HG03575 (cell line): Measurements from ENCODE around the gene STBD1.
"Not testable (repeated sequence)": the region's sequence is repeated elsewhere in the genome, so short reads cannot be mapped to it uniquely, and the experiment has no call there.

ENCODE experiments used
- ATAC-seq: cut with Tn5 transposase; IDR thresholded peaks from one replicate; pipeline ENCODE4 v1.9.1; 2021; ENCODE audit not compliant: unreplicated experiment, insufficient number of reproducible peaks, low FRiP score; ENCODE audit errors: extremely low read depth

Gene STBD1

GRCh38 chr4:76281594-76281993 is 24.9 kb upstream of the STBD1 start:
- not testable (repeated sequence) for ATAC-seq

GRCh38 chr4:76282941-76283689 is 23.4 kb upstream of the STBD1 start:
- no peak for ATAC-seq

- ATAC-seq = no peak
Measured at GRCh38 chr4:76283900-76284299, 22.6 kb upstream of the STBD1 start.

- ATAC-seq = not testable (repeated sequence)
Measured at GRCh38 chr4:76287811-76288210, 18.7 kb upstream of the STBD1 start.

GRCh38 chr4:76292730-76293129 is 13.8 kb upstream of the STBD1 start:
- ATAC-seq = no peak

GRCh38 chr4:76293772-76294171 is 12.8 kb upstream of the STBD1 start:
- no peak for ATAC-seq

GRCh38 chr4:76296286-76296820 is 10.2 kb upstream of the STBD1 start:
- ATAC-seq = no peak

- no peak for ATAC-seq
Measured at GRCh38 chr4:76298227-76298626, 8.3 kb upstream of the STBD1 start.

GRCh38 chr4:76300012-76300411 is 6.5 kb upstream of the STBD1 start:
- no peak for ATAC-seq

- ATAC-seq = peak; percentile 99
Measured at GRCh38 chr4:76301068-76301774, 5.3 kb upstream of the STBD1 start.

GRCh38 chr4:76301775-76302162 is 4.8 kb upstream of the STBD1 start:
- no peak for ATAC-seq

GRCh38 chr4:76302826-76303438 is 3.6 kb upstream of the STBD1 start:
- no peak for ATAC-seq

GRCh38 chr4:76305033-76305687 is 1.4 kb upstream of the STBD1 start:
- ATAC-seq = no peak

- no peak for ATAC-seq
Measured at GRCh38 chr4:76306882-76307659, 538 bp downstream of the STBD1 start.

GRCh38 chr4:76307660-76308014 is 1.1 kb downstream of the STBD1 start:
- no peak for ATAC-seq

- no peak for ATAC-seq
Measured at GRCh38 chr4:76308548-76308947, 2.0 kb downstream of the STBD1 start.

GRCh38 chr4:76309939-76310550 is 3.5 kb downstream of the STBD1 start:
- no peak for ATAC-seq

- no peak for ATAC-seq
Measured at GRCh38 chr4:76310683-76311082, 4.2 kb downstream of the STBD1 start.
